Stimulated activated naive CD4-positive, alpha-beta T cell (primary cell): ENCODE data around the gene TNFAIP2.

Source experiments
- DNase-seq, 6 experiments: peaks; one replicate each; lab custom pipeline; 2025; lab: John Stamatoyannopoulos, UW

The TNFAIP2 gene, protein sequence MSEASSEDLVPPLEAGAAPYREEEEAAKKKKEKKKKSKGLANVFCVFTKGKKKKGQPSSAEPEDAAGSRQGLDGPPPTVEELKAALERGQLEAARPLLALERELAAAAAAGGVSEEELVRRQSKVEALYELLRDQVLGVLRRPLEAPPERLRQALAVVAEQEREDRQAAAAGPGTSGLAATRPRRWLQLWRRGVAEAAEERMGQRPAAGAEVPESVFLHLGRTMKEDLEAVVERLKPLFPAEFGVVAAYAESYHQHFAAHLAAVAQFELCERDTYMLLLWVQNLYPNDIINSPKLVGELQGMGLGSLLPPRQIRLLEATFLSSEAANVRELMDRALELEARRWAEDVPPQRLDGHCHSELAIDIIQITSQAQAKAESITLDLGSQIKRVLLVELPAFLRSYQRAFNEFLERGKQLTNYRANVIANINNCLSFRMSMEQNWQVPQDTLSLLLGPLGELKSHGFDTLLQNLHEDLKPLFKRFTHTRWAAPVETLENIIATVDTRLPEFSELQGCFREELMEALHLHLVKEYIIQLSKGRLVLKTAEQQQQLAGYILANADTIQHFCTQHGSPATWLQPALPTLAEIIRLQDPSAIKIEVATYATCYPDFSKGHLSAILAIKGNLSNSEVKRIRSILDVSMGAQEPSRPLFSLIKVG

GRCh38 chr14:103122947-103123633 is at the start of gene TNFAIP2:
Gene TNFAIP2 (plus strand): TSS chr14:103123461. CDS start chr14:103126458, 2,997 bp downstream.
- DNase-seq, result no peak

- DNase-seq, result no peak
Measured at GRCh38 chr14:103073876-103074728, 49.2 kb upstream of the TNFAIP2 start.

- no peak for DNase-seq
Measured at GRCh38 chr14:103074729-103075367, 48.4 kb upstream of the TNFAIP2 start.

- peak; percentile 37 to 79 (median 76) for DNase-seq
Measured at GRCh38 chr14:103078420-103078749, 44.9 kb upstream of the TNFAIP2 start.

- no peak for DNase-seq
Measured at GRCh38 chr14:103078860-103079587, 44.2 kb upstream of the TNFAIP2 start.

- no peak for DNase-seq
Measured at GRCh38 chr14:103081951-103082350, 41.3 kb upstream of the TNFAIP2 start.

- no peak for DNase-seq
Measured at GRCh38 chr14:103084021-103084919, 39.0 kb upstream of the TNFAIP2 start, which contains the start of gene LBHD2. Gene LBHD2 (plus strand): TSS chr14:103084210. CDS start chr14:103086013, 1,803 bp downstream.

- DNase-seq, result no peak
Measured at GRCh38 chr14:103085106-103086091, 37.9 kb upstream of the TNFAIP2 start.

DNA sequence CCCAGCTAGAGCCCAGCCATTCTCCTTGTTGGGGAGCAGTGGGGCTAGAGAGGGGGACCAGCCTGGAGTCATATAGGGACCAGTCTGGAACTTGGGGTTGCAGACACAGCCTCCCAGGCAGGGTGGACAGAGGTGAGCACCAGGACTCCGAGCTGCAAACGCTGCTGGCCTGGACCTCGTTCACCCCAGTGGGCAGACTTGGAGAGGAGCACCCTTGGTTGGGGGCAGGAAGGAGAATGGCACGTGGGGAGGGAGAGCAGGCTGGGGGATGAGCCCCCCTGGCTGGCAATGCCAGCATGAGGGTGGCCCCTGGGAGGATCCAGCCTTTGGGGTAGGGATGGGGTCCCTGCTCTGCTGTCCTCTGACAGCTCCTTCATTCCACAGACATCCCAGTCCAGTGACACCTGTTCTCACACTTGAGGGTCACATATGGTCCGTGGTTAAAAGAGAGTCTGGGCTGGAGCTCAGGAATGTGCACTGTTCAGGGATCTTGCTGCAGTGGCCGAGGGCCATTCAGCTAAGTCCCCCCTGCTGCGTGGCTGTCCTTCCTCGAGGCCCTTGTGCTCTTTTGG is 36.4 kb upstream of the TNFAIP2 start:
- DNase-seq, result no peak

DNA sequence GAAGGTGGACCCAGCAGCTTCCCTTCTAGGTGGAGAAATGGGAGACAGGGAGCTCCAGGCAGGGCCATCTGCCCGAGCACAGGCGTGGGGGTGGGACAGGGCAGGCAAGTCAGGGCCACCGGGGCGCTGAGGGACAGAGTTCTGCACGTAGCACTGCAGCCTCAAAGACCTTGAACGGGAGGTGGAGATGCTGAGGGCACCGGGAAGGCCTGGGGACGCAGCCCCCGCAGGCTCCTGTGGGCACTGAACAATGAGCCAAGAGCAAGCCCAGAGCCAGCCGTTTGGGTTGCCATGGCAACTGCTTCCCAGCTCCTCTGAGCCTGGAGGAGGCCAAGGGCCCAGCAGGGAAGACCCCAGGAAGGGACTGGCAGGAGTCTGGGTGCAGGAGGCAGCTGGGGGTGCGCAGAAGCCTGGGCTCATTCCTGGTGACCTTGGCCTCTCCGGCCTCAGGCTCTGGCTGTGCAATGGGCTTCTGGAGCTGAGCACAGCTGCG is 35.9 kb upstream of the TNFAIP2 start:
- no peak for DNase-seq

DNA sequence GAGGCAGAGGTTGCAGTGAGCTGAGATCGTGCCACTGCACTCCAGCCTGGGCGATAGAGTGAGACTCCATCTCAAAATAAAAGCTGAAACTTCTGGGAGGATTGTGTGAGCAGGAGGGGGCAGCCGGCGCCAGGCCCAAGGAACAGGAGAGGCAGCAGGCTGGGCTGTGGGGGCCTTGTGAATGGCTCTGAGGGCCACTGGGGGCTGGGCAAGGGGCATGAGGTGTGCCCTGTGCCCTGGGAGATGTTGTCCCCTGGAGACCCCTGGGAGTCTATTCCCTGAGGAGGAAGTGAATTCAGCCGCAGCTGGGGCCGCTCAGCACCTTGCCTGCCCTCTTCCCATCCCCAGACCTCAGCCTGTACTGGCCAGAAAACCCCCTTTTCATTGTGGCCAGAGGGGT is 34.3 kb upstream of the TNFAIP2 start:
- no peak for DNase-seq

DNA sequence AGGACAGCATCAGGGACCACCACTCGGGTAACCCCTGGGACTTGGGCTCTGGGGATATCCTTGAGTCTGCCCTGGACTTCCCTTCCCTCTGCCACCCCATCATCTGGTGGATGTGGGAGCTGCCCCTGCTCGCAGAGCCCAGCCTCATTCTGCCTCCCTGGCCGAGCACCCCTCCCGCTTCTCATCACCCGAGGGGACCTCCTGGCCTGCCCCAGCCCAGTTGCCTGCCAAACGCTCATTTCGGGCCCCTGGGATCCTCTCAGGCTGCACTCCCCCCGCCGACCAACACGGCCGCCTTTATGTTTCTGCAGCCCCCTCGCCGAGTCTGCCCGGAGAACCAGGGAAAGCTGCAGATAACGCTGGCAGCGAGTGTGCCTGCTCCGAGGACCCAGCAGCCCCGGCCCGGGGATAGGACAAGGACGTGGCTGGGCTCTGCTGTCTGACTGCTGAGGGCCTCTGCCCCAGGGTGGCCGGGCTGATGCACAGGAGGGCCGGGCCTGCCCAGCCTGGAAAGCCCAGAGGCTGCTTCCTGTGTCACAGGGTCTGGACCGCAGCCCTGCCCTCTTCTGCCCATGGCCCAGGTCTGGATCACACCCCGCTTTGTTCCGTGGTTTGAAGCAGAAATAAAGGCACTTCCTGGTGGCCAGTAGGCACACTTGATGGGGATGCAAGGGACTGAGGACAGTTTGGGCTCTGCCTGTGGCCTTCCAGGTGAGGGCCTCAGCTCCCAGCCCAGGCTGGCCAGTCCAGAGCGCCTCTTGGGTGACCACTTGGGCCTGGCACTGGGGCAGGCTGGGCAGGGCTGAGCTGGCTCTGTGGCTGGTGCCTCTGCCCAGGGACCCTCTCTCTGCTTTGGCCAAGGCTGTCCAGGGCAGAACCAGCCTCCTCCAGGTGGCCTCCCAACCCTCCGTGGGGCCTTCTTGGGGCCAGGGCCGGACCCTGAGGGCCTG is 33.6 kb upstream of the TNFAIP2 start:
- no peak for DNase-seq

DNA sequence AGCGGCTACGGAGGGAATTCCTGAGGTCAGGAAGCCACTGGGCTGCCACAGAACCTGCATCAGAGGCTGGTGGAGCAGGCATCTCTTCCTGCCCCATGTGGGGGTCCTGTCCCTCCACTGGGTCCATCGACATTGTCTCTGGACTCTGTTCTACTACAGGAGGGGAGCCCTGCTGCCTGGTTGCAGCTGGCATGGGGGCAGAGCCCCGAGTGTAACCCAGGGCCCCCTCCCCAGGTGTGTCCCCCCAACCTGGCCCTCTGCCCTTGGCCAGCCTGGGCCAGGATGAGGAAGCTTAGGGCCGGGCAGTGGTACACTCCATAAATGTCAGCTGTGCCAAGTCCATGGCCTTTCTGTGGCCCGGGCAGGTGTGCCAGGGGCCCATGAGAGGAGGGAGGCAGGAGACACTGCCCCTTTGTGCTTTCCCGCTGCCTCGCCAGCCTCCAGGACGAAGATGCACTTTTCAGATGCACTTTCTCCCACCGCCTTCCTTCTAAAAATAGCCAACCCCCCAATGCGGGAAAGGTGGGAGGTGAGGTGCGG is 32.7 kb upstream of the TNFAIP2 start:
- DNase-seq, result no peak

DNA sequence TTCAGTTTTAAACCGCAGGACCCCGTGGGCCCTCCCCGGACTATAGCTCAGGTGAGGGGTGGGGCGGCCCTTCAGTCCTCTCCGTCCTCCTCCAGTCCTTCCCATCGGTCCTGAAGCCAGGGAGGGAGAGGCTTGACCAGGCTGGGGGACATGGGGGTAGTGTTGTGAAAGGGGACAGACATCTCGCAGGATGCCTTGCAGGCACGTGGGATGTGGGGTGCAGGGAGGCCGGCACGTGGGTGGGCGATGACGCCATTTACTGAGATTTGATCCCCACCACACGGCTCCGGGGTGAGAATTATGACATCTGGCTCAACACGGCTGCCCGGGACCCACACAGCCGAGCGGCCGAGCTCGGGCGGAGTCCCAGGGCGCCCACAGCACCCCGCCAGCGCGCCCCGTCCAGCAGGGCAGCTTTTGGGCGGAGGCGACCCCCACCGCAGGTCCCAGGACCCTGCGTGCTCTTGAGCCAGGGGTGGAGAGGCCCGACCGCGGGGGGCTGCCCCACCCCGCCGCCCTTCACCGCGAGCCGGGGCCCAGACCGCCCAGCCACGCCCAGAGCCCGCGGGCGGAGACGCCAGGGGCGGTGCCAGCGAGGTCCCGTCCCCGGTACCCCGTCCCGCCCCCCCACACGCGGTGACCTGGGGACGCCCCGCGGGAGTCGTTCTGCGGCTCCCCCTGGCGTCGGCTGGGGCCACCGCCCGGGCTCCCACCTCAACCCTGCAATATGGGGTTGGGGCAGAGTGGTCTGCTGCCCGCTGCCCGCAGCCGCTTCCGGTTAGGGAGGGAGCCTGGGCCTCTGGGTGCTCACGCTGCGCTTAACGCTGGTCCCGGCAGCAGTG is 32.0 kb upstream of the TNFAIP2 start:
- peak; percentile 33 to 75 (median 69) for DNase-seq

DNA sequence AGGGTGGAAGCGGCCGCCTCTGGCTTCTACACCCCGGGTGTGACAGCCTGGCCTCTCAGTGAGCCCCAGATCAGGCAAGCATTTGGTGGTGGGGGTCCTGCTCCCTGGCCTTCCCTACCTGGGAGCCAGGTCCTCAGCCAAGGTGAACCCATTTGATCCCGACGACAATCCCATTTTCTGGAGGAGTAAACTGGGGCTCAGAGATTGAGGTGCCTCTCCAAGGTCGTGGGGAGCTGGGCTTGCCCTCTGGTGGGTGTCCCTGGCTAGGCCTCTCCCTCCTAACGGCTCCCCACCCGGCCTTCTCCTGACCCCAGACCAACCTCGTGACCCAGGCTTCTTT is 31.4 kb upstream of the TNFAIP2 start:
- DNase-seq, result no peak
